HL-60 (cell line): ENCODE measurements around the gene PLCL2.

Experiments
- CTCF ChIP-seq: IDR thresholded peaks from one replicate; pipeline ENCODE4 v1.5.1; 2011; ENCODE audit warnings: low read length, control low read depth, inconsistent platforms; ENCODE audit not compliant: insufficient read depth
- SPI1 ChIP-seq: IDR thresholded peaks from 2 replicates; pipeline ENCODE4 v1.6.1; 2012; ENCODE audit warnings: low read depth, mild to moderate bottlenecking, borderline replicate concordance

GRCh38 chr3:17125738-17126442, 241.1 kb downstream of the PLCL2 start:
- TF ChIP-seq CTCF (no peak), SPI1 (no peak)
